Endothelial cell of umbilical vein (primary cell): ENCODE data around the gene LIN54. TPM values are rescaled to one million over a fixed set of nuclear protein-coding genes. Genes with fewer than 3 reads are reported as not detected.

Source experiments
- Bru-seq: library from RNA; stranded (reverse); fragments of 400-500 nt; gene quantifications from one replicate; lab custom pipeline; 2021; lab: Mats Ljungman, UMichigan
- BruChase-seq, 2 experiments: library from RNA; stranded (reverse); fragments of 400-500 nt; gene quantifications; one replicate each; lab custom pipeline; 2021; lab: Mats Ljungman, UMichigan
- BruUV-seq: library from RNA; stranded (reverse); fragments of 400-500 nt; replicated peaks from 2 replicates; lab custom pipeline; 2021; lab: Mats Ljungman, UMichigan
- CTCF ChIA-PET: fragments of 300-600, 350-600 bp; sonication (Branson Sonifier 250); formaldehyde crosslinking; loops from one replicate; lab custom pipeline; 2021; ENCODE audit warnings: antibody characterized with exemption, inconsistent platforms; lab: Charles Lee
- POLR2A ChIA-PET: fragments of 300-600, 350-600 bp; sonication (Branson Sonifier 250); formaldehyde crosslinking; loops from one replicate; lab custom pipeline; 2021; ENCODE audit warnings: antibody characterized with exemption, inconsistent platforms; lab: Charles Lee
- DNase-seq: peaks from one replicate; pipeline ENCODE4 v3.0.0-alpha.2; 2011; ENCODE audit warnings: low read depth, low spot score
- FAIRE-seq: peaks from 2 replicates; lab custom pipeline; 2011; peaks lifted over from hg19 to GRCh38; lab: Jason Lieb, UNC
- H2AFZ ChIP-seq: 2 replicates; pipeline ENCODE4 v1.6.0; 2012; ENCODE audit warnings: low read depth, low read length, control low read depth, inconsistent platforms
- H3K27ac ChIP-seq: 2 replicates; pipeline ENCODE4 v1.5.1; 2011; ENCODE audit warnings: low read depth, mild to moderate bottlenecking, control low read depth, low read length, moderate library complexity; ENCODE audit not compliant: insufficient read depth
- H3K27me3 ChIP-seq, 2 experiments: 2 replicates each; pipeline versions ENCODE4 v1.6.0 to v1.6.1; 2011; ENCODE audit warnings: low read length in 2 of 2, mixed read lengths in 1 of 2; ENCODE audit not compliant: control insufficient read depth in 2 of 2, insufficient read depth in 2 of 2
- H3K36me3 ChIP-seq, 2 experiments: 2 replicates in 1 of 2; 3 replicates in 1 of 2; pipeline ENCODE4 v1.5.1; 2011; ENCODE audit warnings: low read length in 2 of 2, mild to moderate bottlenecking in 1 of 2, moderate library complexity in 1 of 2; ENCODE audit not compliant: control insufficient read depth in 2 of 2, insufficient read depth in 2 of 2; ENCODE audit errors: extremely low read depth in 1 of 2
- H3K4me1 ChIP-seq: 3 replicates; pipeline ENCODE4 v1.5.1; 2011; ENCODE audit warnings: mild to moderate bottlenecking, low read length; ENCODE audit not compliant: control insufficient read depth, insufficient read depth; ENCODE audit errors: extremely low read depth
- H3K4me2 ChIP-seq: 2 replicates; pipeline ENCODE4 v1.6.1; 2011; ENCODE audit warnings: low read length, control low read depth, mixed read lengths; ENCODE audit not compliant: insufficient read depth
- H3K4me3 ChIP-seq, 3 experiments: fragments of 200-600 bp in 1 of 3; sonication (generic), shearing (Covaris generic) in 1 of 3; replicated peaks in 1 of 3; 2 replicates each; pipeline ENCODE4 v1.5.1; 2011 to 2016; ENCODE audit warnings: control low read depth in 3 of 3, low read length in 3 of 3, mild to moderate bottlenecking in 2 of 3, inconsistent platforms in 1 of 3, low read depth in 1 of 3, moderate library complexity in 1 of 3; ENCODE audit not compliant: insufficient read depth in 1 of 3
- H3K79me2 ChIP-seq: 2 replicates; pipeline ENCODE4 v1.6.0; 2012; ENCODE audit warnings: low read length, inconsistent platforms; ENCODE audit not compliant: control insufficient read depth, insufficient read depth
- H3K9ac ChIP-seq: replicated peaks from 2 replicates; pipeline ENCODE3; 2011; ENCODE audit warnings: low read length, control low read depth; ENCODE audit not compliant: insufficient read depth; ENCODE audit errors: extremely low read depth
- H3K9me1 ChIP-seq: replicated peaks from 3 replicates; pipeline ENCODE4 v1.6.0; 2011; ENCODE audit warnings: mild to moderate bottlenecking, low read length; ENCODE audit not compliant: control insufficient read depth, insufficient read depth; ENCODE audit errors: extremely low read depth
- H3K9me3 ChIP-seq: replicated peaks from 2 replicates; pipeline ENCODE4 v1.5.1; 2012; ENCODE audit warnings: low read length, inconsistent platforms; ENCODE audit not compliant: control insufficient read depth, insufficient read depth
- H4K20me1 ChIP-seq: replicated peaks from 2 replicates; pipeline ENCODE3; 2011; ENCODE audit warnings: mild to moderate bottlenecking, low read length; ENCODE audit not compliant: control insufficient read depth, insufficient read depth; ENCODE audit errors: extremely low read depth
- EZH2 ChIP-seq: IDR thresholded peaks from 2 replicates; pipeline ENCODE4 v1.6.1; 2012; ENCODE audit warnings: borderline replicate concordance, low read depth, mild to moderate bottlenecking, moderate library complexity, low read length, inconsistent platforms; ENCODE audit not compliant: severe bottlenecking
- POLR2AphosphoS5 ChIP-seq: IDR thresholded peaks from 2 replicates; pipeline ENCODE4 v1.6.1; 2012; ENCODE audit warnings: low read depth, mild to moderate bottlenecking, control low read depth, low read length, moderate library complexity; ENCODE audit not compliant: insufficient read depth
- dilution Hi-C: fragments of 300-500 bp; cut with MboI; formaldehyde crosslinking; loops from one replicate; pipeline ENCODE4 v1.15.0; 2019; ENCODE audit warnings: low sequenced_read_pairs; ENCODE audit not compliant: extremely low pct_ligation_motif_present
- intact Hi-C: fragments of 100-400 bp; cut with micrococcal nuclease; formaldehyde crosslinking; loops from one replicate; pipeline ENCODE4 v1.10.0; 2022
- long read RNA-seq: library from polyadenylated mRNA; stranded (forward); transcript quantifications from one replicate; pipeline ENCODE4 v2.0.0, GENCODE V29; 2021
- polyA minus RNA-seq, 3 experiments: library from RNA; depleted of rRNA, polyadenylated mRNA; stranded (reverse); fragments of >200 nt; gene quantifications; 1 replicate in 1 of 3; 2 replicates in 2 of 3; pipeline ENCODE4 v1.2.3, GENCODE V29; 2011
- polyA plus RNA-seq, 4 experiments: library from polyadenylated mRNA; depleted of rRNA in 3 of 4; stranded (reverse) in 3 of 4; unstranded in 1 of 4; fragments of >200 nt; gene quantifications; 2 replicates each; pipeline versions ENCODE4 v1.2.1 to v1.2.3, GENCODE V29; 2011 to 2012; ENCODE audit warnings: missing spikeins in 1 of 4
- total RNA-seq: library from RNA; stranded (reverse); gene quantifications from 2 replicates; pipeline ENCODE4 v1.2.3, GENCODE V29; 2021

The LIN54 gene
- 14.8 and 15.7 TPM in 2 replicates for total RNA-seq
- polyA plus RNA-seq, result 6.2 and 6.5 TPM in 2 replicates
- polyA plus RNA-seq (2011; cell fraction: cytosol; rRNA removed), result 6.7 and 7.6 TPM in 2 replicates
- polyA plus RNA-seq (2011; cell fraction: nucleus; rRNA removed), result 8.2 and 9.4 TPM in 2 replicates
- polyA plus RNA-seq (2012), result 6.2 and 10.5 TPM in 2 replicates
- 23.8 and 25.3 TPM in 2 replicates for polyA minus RNA-seq
- 24.5 TPM for polyA minus RNA-seq (2011; cell fraction: cytosol; rRNA and poly(A)+ RNA removed)
- 19.1 and 31.3 TPM in 2 replicates for polyA minus RNA-seq (2011; cell fraction: nucleus; rRNA and poly(A)+ RNA removed)
- percentile 76 among the genes with signal in this experiment for Bru-seq, nascent RNA
- BruChase-seq, experiment 1, labeled RNA remaining after a 6-hour chase, result percentile 60 among the genes with signal in this experiment
- BruChase-seq, experiment 2, labeled RNA remaining after a 2-hour chase, result percentile 72 among the genes with signal in this experiment
- long read RNA-seq, full-length matches to known transcripts, result 8 of 16 reads
- long read RNA-seq, partial matches to known transcripts, result 0 of 16 reads
- long read RNA-seq, other reads (novel, unspliced or antisense), result 8 of 16 reads

GRCh38 chr4:83010522-83011318 is at the start of gene LIN54:
Gene LIN54 (minus strand): TSS chr4:83010823. CDS start chr4:82984844, 25,979 bp downstream.
- no peak for TF ChIP-seq EZH2
- TF ChIP-seq POLR2AphosphoS5, result peak; percentile 54
- Histone ChIP-seq H3K36me3 (no peaks in the 10 kb centered on the region), H3K9ac (peak within 1 kb of the TSS; percentile 97), H3K27ac (peak within 1 kb of the TSS; percentile 86), H3K9me3 (no peaks in the 10 kb centered on the region), H2AFZ (peak within 1 kb of the TSS; percentile 93), H4K20me1 (no peaks in the 10 kb centered on the region), H3K27me3 (no peaks in the 10 kb centered on the region), H3K4me1 (peaks cover 19% of the 10 kb centered on the region), H3K79me2 (peaks cover 54% of the 10 kb centered on the region), H3K4me2 (peak within 1 kb of the TSS; percentile 97), H3K4me3 (peak within 1 kb of the TSS; percentile 84 to 90 (median 88)), H3K9me1 (no peaks in the 10 kb centered on the region)
- dilution Hi-C loops, result no loop called here
- FAIRE-seq, result peak; percentile 8
- BruUV-seq, result no TSS peak
- intact Hi-C loops, result loop anchor here (2.0 to 5.0 kb wide), 2 partner anchors 578 to 636 kb away; partner anchors contain the start of genes ENOPH1 and HNRNPDL
- POLR2A ChIA-PET, result interaction anchor here (0.6 to 0.9 kb wide), 2 partner anchors 24 to 143 kb away, joined by 3 to 4 read pairs; partner anchors contain the start of gene COPS4
- DNase-seq, result peak; percentile 75
- CTCF ChIA-PET, result interaction anchor here (0.9 to 3.1 kb wide), 14 partner anchors 24 to 274 kb away, joined by 3 to 32 read pairs (median 6); partner anchors contain the start of genes COPS4, COQ2 and THAP9
